Stimulated activated CD8-positive, alpha-beta memory T cell treated with anti-CD3 and anti-CD28 coated beads, Interleukin-4, amount 100 ng/mL, for 48 hours (primary cell): ENCODE data around the gene ADGRG3.

Source experiments
- DNase-seq: peaks from one replicate; pipeline ENCODE4 v3.0.0-alpha.2; 2020

Gene ADGRG3, protein sequence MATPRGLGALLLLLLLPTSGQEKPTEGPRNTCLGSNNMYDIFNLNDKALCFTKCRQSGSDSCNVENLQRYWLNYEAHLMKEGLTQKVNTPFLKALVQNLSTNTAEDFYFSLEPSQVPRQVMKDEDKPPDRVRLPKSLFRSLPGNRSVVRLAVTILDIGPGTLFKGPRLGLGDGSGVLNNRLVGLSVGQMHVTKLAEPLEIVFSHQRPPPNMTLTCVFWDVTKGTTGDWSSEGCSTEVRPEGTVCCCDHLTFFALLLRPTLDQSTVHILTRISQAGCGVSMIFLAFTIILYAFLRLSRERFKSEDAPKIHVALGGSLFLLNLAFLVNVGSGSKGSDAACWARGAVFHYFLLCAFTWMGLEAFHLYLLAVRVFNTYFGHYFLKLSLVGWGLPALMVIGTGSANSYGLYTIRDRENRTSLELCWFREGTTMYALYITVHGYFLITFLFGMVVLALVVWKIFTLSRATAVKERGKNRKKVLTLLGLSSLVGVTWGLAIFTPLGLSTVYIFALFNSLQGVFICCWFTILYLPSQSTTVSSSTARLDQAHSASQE

DNA sequence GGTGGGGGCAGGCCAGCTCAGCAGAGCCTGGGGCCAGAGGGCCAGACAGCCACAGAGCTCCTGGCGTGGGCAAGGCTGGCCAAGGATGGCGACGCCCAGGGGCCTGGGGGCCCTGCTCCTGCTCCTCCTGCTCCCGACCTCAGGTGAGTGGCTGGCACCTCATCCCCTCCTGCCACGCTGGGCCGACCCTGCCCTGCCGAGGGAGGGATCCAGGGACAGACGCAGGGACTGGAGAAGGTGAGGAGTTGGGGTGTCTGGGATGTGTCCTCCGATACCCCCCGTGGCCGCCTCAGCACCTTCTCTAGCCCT lies at the start of gene ADGRG3:
Gene ADGRG3, plus strand, starts transcription at position 44 of the 309 bp plus-strand sequence. Its CDS starts 42 bp downstream, at position 86.
- DNase-seq = no peak

DNA sequence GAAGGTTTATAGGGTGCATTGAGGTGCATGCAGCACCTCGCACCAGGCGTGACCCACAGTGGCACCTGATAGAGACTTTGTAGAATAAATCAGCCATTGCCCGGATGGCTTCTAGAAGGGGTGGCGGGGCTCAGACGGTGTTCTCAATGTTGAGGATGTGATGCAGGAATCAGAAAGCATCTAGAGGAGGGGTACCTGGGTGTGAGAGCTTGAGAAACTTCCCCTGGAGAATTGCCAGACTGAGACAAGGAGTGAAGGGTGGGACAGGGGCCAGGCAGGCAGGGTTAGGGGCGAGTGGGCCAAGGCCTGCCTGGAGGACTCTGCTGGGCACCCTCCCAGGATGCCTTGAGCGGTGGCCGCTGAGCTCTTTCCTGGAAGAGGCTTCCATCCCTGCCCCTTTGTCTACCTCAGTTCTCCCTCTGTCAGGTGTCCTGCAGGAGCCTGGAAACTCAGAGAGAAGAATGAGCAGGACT lies 48.9 kb upstream of the ADGRG3 start:
- DNase-seq = no peak

DNA sequence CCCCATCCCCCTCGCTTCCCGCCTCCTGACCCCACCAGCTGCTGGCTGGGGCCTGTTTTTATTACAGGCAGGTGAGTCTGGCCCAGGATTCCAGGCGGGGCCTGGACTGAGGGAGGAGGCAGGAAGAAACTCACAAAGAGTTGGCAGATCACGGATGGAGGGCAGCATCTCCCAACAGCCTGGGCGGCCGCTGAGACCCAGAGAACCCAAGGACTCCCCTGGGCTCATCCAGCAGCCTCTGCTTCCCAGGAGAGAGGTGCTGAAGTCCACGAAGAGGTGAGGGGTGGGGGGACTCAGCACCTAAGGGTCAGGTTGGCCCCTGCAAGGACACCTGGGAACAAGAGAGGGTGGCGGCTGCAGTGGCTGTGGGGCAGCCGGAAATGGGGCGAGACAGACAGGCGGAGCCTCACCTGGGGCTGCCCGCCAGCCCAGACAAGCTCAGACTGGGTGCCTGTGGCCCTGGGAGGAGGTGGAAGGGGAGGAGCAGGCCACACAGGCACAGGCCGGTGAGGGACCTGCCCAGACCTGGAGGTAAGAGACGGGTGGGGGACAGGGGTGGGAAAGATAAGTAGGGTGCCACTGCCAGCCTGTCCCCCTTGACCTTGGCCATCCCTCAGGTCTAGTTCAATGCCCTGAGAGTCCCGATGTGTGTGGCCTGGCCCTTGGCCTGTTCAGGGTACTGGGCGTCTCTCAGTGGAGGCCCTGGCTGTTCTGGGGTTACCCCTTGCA lies 48.3 kb upstream of the ADGRG3 start:
- no peak for DNase-seq

DNA sequence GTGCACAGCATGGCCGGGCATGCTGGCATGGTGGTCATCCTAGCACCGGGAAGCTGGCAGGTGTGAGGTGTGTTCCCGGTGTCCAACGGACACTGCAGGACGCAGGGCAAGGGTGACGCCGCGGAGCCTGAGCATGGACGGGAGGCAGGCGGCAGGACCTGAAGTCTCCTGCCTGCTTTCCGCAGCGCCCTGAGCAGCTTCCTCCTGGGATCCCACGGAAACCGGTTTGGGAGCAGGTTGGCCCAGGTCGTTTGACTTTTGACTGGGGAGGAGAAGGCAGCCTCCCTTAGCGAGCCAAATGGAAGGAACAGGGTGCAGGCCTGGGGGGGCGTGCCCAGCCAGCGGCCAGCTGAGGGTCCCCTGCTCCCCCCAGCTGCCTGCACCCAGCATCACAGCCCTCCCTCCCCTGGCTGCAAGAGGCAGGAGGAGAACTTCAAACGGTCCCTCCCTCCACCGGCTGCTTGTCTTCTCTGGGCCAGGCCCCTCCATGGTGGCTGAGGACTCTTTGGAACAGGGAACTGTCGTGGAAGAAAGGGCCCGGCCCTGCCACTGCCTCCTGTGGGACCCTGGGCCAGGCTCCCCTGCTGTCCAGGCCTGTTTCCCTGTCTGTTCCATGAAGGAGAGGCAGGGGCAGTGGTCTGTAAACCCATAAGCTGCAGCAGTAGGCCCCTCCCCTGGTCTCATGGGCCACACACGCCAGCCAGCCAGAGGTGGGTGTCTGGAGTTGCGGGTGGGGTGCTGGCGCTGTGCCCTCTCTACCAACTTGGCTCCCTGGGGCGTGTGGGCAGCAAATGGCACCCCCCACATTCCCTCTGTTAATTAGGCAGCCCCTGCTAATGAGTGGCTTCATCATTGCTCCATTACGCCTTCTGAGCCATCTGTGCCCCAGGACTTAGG lies 47.5 kb upstream of the ADGRG3 start:
- DNase-seq = no peak

DNA sequence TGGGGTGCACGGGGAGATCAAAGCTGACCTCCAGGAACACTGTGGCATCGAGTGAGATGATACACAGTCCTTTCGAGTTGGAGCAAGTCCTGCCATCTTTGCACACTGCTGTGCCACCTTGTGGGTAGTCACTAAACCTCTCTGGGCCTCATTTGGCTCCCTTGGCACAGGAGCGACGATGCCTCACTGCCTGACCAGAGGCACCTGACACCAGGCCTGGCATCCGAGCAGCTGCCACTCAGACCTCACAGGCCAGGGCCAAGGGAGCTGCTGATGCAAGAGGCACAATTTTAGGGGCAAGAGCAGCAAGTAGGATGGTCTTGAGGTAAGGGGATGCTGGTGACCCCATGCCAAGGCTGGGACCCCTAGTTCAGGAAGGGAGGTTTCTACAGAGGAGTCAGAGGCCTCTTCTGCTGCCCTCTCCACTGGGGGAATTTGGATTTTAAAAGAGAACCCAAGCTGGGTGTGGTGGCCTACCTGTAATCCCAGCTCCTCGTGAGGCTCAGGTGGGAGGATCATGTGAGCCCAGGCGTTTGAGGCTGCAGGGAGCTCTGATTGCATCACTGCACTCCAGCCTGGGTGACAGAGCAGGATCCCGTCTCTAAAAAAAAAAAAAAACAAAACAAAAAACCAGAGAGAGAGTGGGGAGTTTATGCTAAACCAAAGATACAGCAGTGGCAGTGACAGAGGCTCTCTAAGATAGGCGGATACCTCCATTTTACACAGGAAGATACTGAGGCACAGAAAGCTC lies 46.4 kb upstream of the ADGRG3 start:
- DNase-seq = no peak

DNA sequence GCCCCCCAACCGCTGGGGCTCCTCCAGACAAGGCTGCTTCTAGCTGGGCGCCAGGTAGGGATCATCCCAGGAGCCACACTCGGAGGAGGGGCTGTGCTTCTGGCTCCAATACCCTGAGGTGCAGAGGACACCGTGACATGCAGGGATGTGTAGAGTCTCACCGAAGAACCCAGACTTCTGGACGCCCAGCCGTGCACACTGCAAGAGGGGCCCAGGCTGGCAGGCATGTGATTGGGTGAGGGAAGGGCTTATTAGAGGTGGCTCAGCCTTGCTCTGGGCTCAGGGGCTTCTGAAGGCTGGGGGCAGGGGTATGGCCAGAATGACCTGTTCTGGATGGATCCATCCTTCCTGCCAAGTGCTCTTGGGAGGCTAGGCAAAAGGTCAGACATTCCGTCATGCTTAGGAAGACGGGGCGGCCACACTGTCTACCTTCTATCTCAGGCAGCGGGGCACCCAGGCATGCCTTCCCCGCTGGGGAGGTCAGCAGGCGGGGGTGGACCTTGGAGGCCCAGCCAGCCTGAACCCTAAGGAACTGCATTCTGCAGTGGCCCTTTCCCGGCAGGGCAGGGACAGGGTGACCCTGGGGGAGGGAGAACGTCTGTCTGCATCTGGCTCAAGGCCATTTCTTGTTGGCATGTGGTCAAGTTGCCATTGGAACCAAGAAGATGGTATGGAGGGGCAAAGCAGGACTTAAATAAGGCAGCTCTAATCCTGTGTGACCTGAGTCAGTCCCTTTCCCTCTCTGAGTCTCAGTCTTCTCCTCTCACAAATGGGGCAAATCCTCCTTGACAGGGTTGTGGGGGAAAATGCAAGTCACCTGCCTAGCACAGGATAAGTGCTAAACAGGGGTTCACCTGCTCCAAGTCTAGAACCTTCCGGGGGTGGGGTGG lies 45.5 kb upstream of the ADGRG3 start:
- DNase-seq = no peak

DNA sequence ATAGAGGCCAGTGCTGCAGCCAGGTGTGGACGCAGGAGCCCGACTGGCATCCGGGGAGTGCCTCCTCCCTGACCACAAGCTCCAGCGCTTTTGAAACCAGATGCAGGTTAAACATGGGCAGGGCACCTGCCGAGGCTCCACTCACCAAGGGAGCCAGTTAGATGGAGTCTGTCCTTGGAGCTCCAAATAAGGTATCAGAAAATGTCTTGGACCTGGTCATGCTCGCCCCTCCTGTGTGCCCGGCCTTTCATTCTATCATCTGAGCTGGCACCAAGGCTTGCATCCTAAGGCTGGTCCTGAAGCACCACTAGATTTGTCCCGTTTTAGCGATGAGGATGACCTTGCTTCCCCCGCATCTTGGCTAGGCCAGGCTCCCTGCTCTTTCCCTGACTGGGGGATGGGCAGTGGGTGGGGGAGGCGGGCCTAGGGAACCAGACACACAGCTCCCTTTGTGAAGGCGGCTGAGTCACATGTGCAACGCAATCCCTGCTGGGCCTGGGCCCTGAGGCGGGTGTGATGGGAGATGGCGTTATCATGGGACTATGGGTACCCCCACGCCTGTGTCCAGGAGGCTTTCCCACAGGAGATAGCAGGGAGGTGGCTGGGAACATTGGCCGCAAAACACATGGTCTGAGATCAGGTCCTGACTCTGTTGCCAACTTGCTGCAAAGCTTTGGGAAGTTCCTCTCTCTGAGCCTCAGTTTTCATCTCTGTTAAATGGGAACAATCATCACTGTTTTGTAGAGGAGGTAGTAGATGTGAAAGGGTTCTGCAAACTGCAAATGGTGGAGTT lies 44.7 kb upstream of the ADGRG3 start:
- no peak for DNase-seq

DNA sequence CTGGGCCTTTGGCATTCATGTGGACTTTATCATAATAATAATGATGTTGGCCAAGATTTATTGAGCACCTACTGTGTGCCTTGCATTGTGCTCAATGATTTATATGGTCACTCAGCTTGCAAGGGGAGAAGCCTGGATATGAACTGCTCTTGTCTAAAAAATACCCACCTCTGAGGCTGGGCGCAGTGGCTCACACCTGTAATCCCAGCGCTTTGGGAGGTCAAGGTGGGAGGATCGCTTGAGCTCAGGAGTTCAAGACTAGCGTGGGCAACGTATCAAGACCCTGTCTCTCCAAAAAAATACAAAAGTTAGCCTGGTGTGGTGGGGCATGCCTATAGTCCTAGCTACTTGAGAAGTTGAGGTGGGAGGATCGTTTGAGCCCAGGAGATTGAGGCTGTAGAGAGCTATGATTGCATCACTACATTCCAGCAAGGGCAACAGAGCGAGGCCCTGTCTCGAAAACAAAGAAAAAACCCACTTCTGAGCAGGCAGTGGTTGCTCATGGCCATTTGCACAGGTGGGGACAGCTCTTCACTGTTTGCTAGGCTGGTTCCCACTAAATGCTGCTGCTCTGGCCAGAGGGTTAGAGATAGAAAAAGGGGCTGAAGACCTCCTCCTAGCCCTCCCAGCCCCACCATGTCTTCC lies 43.9 kb upstream of the ADGRG3 start:
- no peak for DNase-seq

DNA sequence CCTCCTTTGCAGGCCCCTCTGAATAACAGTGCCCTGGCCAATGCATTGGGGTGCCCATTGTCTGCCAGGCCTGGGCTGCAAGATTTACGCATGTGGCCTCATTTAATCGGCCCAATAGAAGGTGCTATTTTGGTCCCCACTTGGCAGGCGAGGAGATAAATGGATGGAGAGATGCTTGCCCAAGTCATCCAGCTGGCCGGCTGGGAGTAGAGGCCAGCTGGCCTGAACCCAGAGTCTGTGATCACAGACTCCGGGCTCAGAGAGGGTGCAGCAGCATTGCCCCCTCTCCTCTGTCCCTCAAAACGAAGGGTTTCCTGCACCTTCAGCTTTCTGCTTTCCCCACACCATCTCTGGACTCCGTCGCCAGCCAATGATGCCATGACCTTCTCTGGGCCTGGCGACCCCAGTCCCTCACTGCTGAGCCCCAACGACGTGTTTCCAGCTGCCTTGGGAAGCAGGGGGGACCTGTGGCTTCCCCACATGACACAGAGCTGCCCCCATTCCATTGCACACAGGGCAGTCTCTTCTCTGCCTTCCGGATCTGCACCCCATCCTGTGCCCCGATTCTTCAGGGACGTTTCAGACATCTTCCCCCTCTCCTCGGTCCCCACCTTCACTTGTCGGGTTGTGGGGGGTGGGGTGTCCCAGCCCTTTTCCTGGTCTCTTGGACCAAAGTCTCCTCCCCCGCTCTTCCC lies 43.2 kb upstream of the ADGRG3 start:
- no peak for DNase-seq

DNA sequence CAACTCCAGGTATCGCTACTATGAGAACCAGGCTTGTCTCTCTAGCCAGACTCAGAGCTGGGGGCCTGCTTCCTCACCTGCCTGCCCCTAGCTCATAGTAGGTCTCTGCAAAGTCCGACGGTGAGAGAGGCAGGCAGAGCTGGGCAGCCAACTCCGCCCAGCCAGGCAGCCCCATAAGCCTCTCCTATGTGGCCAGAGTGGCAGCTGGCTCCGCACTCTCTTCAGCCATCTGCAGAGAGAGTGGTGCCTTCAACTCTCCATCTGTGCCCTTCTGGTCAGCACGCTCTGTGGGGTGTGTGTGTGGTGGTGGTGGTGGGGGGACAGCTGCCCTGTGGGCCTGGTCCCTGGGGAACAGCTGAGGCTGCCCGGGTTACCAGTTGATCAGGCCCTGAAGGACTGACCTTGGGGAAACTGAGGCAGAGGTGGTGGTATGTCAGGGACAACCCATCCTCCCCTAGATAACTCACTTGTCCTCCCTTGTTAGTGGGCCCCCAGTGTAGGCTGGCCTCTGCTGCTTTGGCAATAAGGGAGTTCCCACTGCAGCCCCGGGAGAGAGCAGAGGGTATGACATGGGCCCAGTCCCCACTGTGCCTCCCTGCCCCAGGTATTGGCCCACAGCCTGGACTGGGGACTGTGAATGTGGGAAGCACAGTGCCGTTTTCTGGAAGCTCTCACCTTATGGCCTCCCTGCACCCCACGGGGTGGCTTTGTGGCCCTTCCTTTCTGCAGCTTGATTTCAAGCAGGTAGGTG lies 41.5 kb upstream of the ADGRG3 start:
- DNase-seq = no peak

DNA sequence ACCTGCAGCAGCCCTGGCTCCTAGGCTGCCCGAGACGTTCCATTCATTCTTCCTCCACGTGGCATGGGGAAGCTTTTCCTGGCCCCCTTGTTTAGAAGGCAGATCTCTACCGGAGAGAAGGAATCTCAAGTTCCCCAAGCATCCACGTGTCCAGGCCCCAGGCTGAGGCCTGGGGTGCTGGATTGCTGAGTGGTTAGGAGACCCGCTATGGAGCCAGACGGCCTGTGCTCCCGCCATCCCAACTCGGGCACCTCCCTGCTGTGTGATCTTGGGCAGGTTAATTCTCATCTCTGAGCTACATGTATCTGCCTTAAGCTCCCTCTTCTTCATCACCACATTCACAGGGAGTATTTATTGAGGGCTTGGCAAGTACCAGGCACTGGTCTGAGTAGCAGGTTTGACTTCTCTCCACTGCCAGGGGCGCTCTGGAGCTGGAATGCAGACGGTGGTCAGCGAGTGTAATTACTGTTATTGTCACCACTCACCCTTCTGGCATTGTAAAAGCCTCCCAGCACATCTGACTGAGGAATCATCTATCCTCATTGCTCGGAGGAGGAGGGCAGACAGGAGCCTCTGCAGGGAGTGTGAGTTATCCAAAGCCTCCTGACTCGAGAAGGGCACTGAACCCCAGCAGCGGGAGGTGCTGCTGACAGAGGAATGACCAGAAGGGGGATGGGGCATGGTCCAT lies 40.8 kb upstream of the ADGRG3 start:
- DNase-seq = no peak

DNA sequence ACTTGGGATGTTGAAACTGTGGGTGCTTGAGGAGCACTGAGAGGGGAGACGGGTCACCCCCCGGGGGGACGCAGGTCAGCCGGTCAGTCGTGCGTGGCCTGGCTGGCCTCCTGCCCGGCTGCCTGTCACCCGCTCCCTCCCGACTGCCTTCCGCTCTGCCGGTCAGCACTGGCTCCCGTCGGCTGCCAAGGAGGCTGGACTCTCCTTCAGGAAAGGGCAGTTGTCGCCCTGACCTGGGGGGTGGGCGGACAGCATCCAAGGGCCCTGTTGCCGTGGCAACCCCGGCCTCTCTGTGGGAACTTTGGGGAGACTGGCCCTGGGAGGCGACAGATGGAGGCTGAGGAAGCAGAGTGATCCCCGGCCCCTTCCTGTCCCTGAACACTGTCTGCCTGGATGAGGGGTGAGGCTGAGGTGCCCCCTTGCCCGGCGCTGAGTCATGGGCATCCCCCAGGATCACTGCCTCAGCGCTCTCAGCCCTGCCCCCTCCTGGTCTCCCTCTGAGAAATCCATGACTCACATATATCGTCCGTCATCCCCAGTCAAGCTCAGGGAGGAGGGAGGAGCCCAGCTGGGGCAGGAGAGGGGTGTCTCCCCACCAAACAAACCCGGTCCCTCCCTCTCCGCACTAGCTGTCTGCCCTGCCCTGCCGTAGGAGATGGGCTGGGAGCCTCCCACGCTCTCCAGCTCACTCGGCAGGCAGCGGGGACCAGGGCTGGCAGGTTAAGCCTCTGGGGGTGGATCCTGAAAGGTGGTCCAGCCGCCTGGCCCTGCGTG lies 39.9 kb upstream of the ADGRG3 start, which contains the start of gene ADGRG1:
Gene ADGRG1, plus strand, starts transcription at position 623 of the 774 bp plus-strand sequence. CDS start 21,658 bp downstream, outside the sequence.
- peak; percentile 74 for DNase-seq

DNA sequence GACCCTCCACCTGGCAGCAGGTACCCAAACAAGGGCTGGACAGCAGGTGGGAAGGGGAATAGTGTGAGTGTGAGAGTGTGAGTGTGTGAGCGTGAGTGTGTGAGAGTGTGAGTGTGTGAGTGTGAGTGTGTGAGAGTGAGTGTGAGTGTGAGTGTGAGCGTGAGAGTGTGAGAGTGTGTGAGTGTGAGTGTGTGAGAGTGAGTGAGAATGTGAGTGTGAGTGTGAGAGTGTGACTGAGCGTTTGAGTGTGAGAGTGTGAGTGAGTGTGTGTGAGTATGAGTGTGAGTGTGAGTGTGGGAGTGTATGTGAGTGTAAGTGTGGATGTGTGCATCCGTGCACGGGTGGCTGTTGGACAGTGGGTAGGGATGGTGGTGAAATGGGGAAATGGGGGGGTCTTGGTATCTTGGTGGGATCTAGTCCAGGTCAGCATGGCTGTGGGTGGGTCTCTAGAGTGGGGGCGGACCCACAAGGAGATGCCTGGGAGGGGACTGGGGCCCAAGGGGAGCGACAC lies 39.3 kb upstream of the ADGRG3 start:
- no peak for DNase-seq

DNA sequence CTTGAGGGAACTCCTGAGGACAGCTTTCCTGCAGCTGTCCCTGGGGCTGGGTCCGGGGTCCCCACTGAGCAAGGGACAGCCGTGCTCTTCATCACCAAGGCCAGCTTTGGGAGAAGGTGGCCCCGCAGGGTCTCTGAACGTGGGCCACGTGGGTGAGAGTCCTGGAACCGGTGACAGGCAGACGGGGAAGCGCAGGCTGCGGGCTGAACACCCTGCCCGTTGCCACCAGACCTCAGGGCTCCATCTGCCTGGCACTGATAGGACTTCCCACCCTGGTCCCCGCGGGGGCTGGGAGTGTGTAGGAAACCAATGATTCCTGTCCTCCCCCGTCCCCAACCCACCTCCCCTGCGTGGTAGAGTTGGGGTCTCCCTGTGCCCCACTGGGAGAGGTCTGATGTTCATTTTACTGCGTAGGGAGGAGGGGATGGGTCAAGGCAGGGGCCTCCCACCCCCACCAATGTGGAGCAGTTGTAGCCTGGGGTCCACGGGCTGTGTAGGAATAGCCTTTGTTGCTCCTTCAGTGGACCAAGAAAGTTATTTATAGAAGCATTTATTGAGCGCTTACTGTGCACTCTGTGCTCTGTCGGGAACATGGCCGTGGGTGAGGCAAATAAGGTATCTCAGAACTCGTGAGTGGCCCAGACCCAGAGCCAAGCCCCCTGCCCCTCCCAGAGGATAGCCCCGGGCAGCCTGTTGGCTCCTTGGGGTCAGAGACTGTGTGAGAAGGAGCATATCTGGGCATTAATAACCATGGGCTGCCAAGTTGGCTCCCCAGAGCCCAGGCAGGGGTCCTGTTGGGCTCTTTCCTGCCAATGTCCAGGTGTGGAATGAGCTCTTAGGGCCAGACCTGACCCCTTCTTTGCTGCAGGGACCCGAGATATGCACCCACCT lies 38.3 kb upstream of the ADGRG3 start:
- no peak for DNase-seq

DNA sequence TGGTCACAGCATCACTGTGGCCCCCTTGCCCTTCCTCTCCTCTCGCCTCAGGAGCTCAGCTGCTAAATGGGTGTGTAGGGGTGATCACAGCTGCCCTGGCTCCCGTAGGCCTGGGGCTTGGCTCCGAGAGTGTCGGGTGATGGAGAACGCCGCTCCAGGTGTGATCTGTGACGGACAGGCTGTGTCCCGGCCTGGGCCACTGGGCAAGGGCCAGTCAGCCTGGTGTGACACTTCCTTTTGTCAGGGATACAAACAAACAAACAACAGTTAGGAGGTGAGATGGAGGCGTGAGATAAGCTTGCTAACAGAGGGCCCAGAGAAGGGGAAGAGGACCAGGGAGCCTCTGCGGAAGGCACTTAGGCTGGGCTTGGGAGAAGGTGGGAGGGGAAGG lies 37.7 kb upstream of the ADGRG3 start:
- DNase-seq = no peak
